HG03354 (cell line): ENCODE measurements around the gene CDX2.

Experiments
- ATAC-seq: cut with Tn5 transposase; IDR thresholded peaks from one replicate; pipeline ENCODE4 v1.9.1; 2021; ENCODE audit warnings: mild to moderate bottlenecking; ENCODE audit not compliant: unreplicated experiment, poor library complexity, severe bottlenecking

Gene CDX2

DNA sequence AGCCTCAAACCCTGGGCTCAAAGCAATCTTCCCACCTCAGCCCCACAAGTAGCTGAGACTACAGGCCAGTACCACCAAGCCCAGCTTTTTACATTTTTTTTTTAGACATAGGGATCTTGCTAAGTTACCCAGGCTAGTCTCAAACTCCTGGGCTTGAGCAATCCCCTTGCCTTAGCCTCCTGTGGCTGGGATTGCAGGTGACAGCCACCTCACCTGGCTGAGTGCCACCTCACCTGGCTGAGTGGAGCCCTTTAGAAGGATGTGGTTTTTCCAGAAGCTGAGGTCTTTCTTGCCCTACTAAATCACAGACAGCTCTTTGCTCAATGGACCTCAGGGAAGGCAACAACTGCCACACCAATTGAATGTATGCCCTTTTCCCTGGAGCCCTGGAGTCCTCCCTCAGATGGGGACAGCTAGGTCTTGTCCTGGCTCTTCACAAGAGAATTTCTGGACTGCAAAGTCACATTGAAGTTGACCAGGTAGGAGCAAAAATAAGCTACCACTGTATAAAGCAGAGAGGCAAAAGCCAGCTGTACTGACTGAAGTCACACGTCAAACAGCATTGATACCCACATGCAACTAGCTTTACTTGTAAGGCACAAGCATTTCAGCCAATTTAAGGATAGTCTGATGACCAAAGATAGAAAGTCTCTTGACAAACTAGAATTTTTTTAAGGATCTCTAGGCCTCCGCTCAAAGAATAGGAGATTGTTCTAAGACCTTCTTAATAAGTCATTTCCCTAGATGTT is 35.4 kb downstream of the CDX2 start:
- ATAC-seq, result no peak

DNA sequence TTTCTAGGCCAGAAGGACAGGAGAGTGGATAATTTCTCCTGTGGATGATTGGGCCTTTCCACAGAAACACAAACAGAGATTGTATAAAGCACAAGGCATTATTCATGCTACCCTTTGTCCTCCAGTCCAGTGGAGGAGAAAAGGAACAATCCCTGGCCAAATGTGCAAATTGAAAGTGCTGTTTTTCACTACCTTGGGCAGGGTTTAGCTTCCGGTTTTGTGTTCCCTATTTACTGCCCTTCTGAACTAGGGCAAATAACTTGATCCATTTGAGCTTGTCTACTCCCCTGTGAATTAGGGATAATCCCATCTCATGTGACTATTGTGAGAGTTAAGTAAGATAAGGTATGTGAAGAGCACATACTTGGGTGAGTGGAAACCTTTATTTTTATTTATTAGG is 36.0 kb downstream of the CDX2 start:
- ATAC-seq, result no peak

DNA sequence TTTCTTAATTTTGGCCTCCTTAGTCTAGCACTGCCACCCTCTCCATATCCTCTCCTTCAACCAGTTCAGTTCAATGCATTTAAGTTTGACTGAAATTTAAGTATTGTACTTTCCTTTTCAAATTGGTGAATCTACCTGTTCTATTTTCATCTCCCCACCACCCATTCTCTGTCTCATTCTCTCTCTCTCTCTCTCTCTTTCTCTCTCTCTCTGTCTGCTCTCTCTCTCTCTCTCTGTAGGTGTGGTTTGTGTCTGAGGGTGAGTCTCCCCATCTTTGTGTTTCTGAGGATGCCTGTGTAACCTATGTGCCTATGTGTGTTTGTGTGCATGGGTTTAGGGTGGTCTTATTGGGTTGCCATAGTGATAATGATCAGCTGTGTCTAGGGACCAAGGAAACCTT is 39.2 kb downstream of the CDX2 start:
- ATAC-seq, result no peak

DNA sequence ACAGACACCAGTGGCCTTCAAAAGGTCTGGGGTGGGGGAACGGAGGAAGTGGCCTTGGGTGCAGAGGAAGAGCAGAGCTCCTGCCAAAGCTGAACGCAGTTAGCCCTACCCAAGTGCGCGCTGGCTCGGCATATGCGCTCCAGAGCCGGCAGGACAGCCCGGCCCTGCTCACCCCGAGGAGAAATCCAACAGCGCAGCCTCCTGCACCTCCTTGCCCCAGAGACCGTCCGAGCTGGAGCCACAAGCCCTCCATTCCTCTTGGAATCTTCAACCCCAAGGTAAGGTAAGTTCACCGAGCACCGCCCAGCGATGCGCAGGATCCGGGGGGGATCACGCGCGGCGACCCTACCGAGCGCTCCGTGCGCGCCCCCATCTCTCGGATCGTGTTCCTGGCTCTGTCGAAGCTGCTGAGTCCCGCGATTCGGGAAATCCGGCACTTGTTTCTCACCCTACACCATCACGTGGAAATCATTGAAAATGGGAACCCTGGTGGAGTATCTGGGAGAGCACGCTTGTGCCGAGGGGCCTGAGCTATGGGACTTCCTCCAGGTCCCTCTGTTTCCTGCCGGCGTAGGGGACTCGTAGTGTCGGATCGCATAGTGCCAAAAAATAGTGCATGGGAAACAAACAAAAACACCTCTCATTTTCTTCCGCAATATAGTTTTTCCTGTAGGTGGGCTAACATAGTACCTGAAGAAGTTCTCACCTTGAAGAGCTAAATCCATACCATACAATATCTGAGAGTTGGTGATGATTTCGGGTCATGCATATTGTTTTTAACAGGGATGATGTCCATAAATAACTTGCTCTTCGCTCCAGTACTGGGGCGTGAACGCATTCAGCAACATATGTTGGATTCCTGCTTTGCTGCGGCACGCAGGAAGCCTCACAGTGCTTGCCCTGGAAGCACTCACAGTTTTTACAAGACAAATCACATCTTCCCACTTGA is 40.0 kb downstream of the CDX2 start:
- no peak for ATAC-seq

DNA sequence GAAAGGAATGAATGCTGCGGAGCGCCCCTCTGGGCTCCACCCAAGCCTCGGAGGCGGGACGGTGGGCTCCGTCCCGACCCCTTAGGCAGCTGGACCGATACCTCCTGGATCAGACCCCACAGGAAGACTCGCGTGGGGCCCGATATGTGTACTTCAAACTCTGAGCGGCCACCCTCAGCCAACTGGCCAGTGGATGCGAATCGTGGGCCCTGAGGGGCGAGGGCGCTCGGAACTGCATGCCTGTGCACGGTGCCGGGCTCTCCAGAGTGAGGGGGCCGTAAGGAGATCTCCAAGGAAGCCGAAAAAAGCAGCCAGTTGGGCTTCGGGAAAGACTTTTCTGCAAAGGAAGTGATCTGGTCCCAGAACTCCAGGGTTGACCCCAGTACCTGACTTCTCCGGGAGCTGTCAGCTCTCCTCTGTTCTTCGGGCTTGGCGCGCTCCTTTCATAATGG is 40.7 kb downstream of the CDX2 start:
- no peak for ATAC-seq

DNA sequence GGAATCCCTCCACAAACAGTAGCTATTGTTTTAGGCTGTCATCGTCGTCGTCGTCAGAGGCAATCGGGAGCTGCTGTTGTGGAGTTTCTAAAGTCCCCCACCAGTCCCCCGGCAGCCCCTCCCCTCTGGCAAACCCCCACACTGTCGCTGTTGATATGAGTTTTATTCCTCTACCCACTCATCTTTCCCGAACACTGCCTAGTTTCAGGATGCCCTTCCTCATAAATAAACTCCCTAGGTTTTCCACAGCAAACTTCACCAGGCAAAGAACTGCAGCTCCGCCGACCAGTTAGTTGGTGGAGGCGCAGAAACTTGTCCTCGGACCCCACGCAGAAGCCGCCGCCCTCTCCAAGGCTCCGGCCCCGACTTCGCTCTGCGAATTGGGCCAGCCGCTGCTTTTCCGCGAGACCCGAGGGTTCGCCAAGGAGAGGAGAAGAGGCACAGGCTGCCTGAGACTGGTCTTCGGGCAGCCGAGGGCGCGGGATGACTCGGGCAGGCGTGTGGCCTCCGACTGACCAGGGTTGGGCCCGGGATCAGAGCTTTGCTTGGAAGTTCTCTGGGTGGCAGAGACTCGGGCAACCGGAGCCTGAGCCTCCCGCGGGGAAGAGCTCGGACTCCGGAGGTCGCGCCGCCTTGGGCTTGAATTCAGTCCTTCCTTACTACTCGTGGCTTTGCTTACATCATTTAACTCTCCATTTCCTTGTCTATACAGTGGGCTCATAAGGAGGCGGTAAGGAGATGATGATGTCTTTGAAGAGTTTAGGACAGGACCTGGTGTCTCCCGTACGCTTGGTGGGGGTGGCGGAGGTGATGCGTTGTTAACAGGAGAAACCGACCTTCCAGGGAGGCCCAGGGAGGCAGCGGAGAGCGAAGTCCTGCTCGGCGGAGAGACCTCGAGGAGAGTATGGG is 41.4 kb downstream of the CDX2 start:
- no peak for ATAC-seq

DNA sequence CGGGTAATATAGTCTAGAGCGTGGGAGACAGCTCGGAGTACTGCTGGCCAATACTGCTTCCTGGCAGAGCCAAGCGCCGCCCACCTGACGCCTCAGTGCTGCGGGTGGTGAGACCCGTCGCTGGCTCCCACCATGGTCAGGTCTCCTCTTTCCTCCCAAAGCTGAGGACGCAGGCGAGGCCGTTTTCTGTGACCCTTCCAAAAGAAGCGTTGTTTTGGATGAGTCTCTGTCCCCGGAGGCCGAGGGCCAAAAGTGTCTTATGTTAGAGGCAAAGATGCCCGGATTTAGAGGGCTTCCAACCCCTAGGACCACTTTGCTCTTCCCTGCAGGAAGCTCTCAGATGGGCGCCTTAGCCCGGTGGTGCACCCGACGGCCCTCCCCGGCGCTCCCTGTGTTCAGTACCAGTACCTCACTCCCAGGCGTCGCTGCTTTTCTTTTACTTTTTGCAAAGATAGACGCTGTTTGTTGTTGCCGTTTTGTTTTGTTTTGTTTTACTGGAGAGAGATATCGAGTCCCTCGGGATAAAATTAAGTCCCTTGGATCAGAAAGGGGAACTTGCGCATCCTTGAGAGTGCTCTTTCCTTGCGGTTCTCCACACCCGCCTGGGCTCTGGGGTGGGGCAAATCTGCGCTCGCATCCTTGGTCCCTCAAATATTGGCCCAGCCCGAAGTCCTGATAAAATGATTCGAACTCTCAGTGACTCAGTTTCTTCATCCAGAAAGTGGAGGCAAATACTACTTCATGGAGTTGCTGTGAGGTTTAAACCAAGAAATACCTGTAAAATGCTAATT is 42.3 kb downstream of the CDX2 start:
- ATAC-seq, result no peak

DNA sequence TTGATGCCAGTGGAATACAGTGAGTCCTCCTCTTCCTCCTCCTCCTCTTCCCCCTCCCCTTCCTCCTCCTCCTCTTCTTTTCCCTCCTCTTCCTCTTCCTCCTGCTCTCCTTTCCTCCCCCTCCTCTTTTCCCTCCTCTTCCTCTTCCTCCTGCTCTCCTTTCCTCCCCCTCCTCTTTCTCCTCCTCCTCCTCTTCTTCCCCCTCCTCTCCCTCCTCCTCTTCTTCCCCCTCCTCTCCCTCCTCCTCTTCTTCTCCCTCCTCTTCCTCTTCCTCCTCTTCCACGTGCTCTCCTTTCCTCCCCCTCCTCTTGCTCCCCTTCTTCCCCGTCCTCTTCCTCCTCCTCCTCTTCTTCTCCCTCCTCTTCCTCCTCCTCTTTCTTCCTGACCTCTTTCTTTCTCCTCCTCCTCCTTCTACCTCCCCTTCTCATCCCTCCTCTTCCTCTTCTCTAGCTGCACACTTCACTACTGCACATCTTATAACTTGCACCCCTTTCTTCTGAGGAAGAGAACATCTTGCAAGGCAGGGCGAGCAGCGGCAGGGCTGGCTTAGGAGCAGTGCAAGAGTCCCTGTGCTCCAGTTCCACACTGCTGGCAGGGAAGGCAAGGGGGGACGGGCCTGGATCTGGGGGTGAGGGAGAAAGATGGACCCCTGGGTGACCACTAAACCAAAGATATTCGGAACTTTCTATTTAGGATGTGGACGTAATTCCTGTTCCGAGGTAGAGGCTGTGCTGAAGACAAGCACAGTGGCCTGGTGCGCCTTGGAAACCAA is 43.7 kb downstream of the CDX2 start:
- ATAC-seq, result no peak

DNA sequence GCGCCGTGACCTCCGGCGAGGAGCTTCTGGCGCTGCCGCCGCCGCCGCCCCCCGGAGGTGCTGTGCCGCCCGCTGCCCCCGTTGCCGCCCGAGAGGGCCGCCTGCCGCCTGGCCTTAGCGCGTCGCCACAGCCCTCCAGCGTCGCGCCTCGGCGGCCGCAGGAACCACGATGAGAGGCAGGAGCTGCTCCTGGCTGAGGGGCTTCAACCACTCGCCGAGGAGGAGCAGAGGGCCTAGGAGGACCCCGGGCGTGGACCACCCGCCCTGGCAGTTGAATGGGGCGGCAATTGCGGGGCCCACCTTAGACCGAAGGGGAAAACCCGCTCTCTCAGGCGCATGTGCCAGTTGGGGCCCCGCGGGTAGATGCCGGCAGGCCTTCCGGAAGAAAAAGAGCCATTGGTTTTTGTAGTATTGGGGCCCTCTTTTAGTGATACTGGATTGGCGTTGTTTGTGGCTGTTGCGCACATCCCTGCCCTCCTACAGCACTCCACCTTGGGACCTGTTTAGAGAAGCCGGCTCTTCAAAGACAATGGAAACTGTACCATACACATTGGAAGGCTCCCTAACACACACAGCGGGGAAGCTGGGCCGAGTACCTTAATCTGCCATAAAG is 44.5 kb downstream of the CDX2 start:
- ATAC-seq, result no peak

DNA sequence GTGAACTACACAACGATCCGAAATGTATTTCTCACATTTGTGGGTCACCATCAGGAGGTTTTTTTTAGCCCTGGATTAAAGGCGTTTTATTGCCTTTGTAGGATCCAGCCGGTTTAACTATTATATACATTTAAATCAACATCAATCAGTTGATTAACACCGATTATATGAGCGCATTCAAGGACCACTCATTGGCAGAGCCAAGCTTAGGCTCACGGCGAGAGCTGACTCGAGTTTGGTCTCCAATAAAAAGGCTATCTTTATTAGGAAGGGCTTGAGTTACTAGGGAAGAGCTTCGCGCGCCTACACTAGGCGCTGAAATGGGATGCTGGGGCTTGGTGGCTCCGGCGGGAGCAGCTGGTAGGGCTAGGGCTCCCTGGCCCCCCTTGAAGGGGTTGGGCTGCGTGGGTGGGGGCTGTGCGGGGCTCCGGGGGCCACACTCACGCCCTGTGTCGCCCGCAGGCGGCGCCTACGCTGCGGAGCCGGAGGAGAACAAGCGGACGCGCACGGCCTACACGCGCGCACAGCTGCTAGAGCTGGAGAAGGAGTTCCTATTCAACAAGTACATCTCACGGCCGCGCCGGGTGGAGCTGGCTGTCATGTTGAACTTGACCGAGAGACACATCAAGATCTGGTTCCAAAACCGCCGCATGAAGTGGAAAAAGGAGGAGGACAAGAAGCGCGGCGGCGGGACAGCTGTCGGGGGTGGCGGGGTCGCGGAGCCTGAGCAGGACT is 45.2 kb downstream of the CDX2 start:
- no peak for ATAC-seq

DNA sequence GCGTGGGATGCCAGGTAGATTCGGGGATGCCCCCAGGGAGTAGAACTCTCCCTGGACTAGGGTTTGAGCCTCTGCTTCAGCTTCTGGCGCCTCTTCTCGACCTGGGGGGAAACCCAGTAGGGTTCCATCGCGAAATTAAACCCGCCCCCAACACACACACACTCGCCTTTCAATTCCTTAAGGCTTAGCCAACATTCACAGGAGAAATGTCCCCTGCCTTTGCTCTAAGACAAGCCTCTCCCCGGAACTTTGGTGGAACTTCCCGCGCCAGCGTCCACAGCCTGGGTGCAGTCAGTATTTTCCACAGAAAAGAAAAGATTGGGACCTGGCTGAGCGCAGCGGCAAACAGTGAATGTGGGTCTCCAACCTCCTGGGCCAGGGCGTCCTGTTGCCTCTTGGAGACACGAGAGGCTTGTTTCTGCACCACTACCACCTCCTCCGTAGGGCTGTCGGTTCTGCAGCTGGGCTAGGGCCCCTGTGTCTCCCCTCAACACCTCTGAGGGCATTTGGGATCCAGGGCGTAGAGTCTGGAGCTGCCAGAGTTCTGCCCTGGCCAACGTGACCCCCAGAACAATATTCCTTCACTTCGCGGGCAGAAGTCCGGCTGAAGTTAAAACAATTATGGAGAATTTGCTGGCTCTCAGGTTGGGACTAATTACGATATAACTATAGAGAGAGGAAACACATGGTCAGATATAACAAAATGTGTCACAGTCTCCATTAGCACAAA is 46.1 kb downstream of the CDX2 start:
- no peak for ATAC-seq

DNA sequence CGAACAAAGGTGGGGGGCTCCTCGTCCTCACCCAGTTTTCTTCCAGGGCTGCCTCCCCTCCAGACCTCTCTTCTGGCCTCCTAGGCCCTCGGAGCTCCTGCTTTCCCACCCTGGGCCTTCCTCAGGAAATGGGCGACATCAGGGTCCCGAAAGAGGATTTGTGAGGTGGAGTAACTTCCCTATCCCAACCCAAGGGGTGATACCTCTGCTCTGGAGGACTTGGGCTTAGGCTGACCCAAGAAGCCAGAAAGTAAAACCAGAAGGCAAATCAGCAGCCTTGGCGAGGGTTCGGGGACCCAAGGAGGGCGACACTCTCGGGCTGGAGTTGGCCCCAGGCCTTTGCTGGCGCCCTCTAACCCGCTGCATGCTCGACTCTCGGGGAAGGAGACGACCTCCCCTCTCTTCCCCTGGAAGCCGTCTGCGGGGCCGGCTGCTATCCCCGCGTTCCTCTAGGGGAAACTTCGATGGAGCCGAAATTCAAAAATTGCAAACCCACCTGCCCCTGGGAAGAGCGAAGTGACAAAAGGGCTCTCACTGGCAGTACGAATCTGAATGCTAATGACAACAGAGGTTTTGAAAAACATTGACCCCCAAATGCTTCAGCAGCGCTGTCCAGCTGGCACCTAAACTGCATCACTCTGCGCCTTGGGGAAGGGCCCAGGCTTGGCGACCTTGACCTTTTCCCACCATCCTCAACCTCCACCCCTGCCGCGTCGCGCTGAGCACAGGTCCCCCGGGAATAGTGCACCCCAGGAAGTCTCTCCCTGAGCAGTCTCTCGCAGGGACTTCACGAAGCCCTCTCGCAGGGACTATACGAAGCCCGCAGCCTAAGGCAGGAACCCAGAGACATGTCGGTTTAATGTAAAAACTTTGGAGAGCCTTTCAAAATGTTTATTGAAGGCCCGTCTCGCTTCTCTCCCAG is 46.9 kb downstream of the CDX2 start:
- no peak for ATAC-seq

DNA sequence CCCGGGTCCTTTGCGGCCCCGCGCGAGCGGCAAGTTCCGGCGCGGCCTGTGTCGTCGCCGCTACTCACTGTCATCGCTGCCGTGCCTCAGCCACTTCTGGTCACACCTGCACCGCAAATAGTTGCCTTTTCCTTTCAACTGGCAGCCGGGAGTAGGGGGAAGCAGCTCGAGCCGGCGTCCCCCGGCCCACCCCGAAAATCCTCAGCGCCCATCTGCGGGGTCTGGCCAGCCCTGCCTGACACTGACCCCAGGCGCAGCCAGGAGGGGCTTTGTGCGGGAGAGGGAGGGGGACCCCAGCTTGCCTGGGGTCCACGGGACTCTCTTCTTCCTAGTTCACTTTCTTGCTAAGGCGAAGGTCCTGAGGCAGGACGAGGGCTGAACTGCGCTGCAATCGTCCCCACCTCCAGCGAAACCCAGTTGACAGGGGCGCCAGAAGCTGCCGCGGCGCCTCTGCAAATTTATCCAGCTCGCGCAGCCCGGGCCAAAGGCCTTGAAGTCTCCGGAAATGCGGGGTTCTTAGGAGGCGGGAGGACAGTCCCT is 47.6 kb downstream of the CDX2 start:
- ATAC-seq, result no peak

DNA sequence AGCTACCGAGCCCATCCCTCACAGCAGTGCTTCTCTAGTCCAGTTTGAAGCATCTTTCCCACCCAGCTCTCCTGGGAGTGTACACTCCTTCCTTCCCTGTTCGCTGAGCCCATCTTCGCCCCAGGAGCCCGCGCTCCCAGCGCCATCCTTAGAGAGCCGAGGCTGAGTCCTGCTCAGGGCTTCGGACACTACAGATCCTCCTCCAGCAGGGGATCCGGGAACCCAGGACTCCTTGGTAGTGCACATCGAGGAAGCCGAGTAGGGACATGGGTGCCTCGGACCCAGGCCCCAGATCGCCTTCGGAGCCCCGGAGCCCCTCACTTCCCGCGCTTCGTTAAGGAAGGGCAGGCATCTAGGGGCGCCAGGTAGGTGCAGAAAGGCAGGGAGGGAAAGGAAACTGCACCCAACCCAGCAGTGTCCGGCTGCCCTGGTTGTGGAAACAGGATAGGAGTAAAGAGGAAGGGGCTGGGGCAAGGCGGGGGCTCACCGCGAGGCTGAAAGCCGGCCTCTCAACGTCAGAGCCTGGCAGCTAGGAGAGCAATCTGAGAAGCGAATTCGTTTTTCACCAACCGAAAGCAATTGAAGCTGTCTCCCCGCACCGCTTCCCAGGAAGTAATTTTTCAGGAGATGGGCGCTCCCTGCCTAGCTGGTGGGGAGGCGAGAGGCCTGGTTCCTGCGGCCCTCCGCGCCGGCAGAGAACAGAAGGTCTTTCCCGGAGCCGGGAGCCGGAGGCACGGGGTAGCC is 48.3 kb downstream of the CDX2 start:
- ATAC-seq, result no peak
